ENCODE results near the gene CACNA2D4. TPM values are rescaled to one million over a fixed set of nuclear protein-coding genes. Genes with fewer than 3 reads are reported as not detected.

CACNA2D4 gene
- total and polyA plus RNA-seq, 2 experiments from 2014 or later, result 0.23 TPM; not detected in 1

- Histone ChIP-seq H4K20me1 (ENCODE audit: insufficient read depth) (no peaks in the 10 kb centered on the region), H3K4me2 (ENCODE audit: unreplicated experiment) (peak overlapping the region; percentile 74), H3K27me3 (replicated peaks; ENCODE audit: insufficient read depth) (no peaks in the 10 kb centered on the region), H3K36me3 (ENCODE audit: low read depth) (no peaks in the 10 kb centered on the region), H3K9ac (no peak overlapping the region; the same call in 1 of the 2 replicates), H2AFZ (no peak overlapping the region), H3K79me2 (ENCODE audit: insufficient read depth) (peaks cover 5% of the 10 kb centered on the region; the same call in 1 of the 2 replicates), H3K9me2 (ENCODE audit: insufficient read depth) (no peaks in the 10 kb centered on the region), H3K4me1 (ENCODE audit: insufficient read depth) (peaks cover 55% of the 10 kb centered on the region), H3K9me3 (ENCODE audit: low read depth) (no peaks in the 10 kb centered on the region), H3K27ac (peak overlapping the region; percentile 39), H3F3A (ENCODE audit: insufficient read depth) (peaks cover 43% of the 10 kb centered on the region), H3K4me3 (peak overlapping the region; percentile 42)
- TF ChIP-seq EZH2phosphoT487 (IDR thresholded peaks at IDR 0.05; ENCODE audit: insufficient read depth, low read depth) (no peak), EZH2 (IDR thresholded peaks at IDR 0.05; ENCODE audit: insufficient read depth, poor library complexity, severe bottlenecking) (no peak)
- in situ Hi-C loops (cut with MboI), result loop anchor here (25.0 kb wide), 1 partner anchor 639 kb away; no protein-coding TSS in a partner anchor
- WGBS, 2 experiments (ENCODE audit: low coverage in 1 of 2, low lambda C conversion rate in 2 of 2, missing lambda C conversion rate in 2 of 2), result 30 to 36% methylated on average over 4 of the region's 4 CpGs
- DNase-seq, result peak; percentile 96
Measured at GRCh38 chr12:1776170-1776921, 142.1 kb downstream of the CACNA2D4 start.

- no peak overlapping the region for H3K27ac ChIP-seq
Measured at GRCh38 chr12:1773937-1774655, 144.4 kb downstream of the CACNA2D4 start.

GRCh38 chr12:1769809-1770494 lies 148.5 kb downstream of the CACNA2D4 start:
- no peaks in the 10 kb centered on the region for H3K36me3 ChIP-seq (ENCODE audit: low read depth)
- H4K20me1 ChIP-seq (ENCODE audit: insufficient read depth), result no peaks in the 10 kb centered on the region
- in situ Hi-C loops (cut with MboI), result no loop called here
- peaks cover 6% of the 10 kb centered on the region; the same call in 1 of the 2 replicates for H3F3A ChIP-seq (ENCODE audit: insufficient read depth)
- H3K27me3 ChIP-seq (replicated peaks; ENCODE audit: insufficient read depth), result no peaks in the 10 kb centered on the region
- no peak overlapping the region for H3K9ac ChIP-seq
- H3K9me3 ChIP-seq (ENCODE audit: low read depth), result no peaks in the 10 kb centered on the region
- H3K9me2 ChIP-seq (ENCODE audit: insufficient read depth), result no peaks in the 10 kb centered on the region
- no peak overlapping the region for H3K4me3 ChIP-seq
- TF ChIP-seq EZH2 (IDR thresholded peaks at IDR 0.05; ENCODE audit: insufficient read depth, poor library complexity, severe bottlenecking) (no peak), EZH2phosphoT487 (IDR thresholded peaks at IDR 0.05; ENCODE audit: insufficient read depth, low read depth) (no peak)
- no peak for DNase-seq
- no peak overlapping the region for H3K27ac ChIP-seq
- H3K4me2 ChIP-seq (ENCODE audit: unreplicated experiment), result no peak overlapping the region
- H2AFZ ChIP-seq, result no peak overlapping the region
- peaks cover 10% of the 10 kb centered on the region for H3K4me1 ChIP-seq (ENCODE audit: insufficient read depth)
- 84 to 87% methylated on average over 8 of the region's 8 CpGs for WGBS, 2 experiments (ENCODE audit: low coverage in 1 of 2, low lambda C conversion rate in 2 of 2, missing lambda C conversion rate in 2 of 2)
- peaks cover 62% of the 10 kb centered on the region for H3K79me2 ChIP-seq (ENCODE audit: insufficient read depth)

More at GRCh38 chr12:1773937-1774655, 144.4 kb downstream of the CACNA2D4 start:
- 20 to 32% methylated on average over 4 of the region's 4 CpGs for WGBS, 2 experiments (ENCODE audit: low coverage in 1 of 2, low lambda C conversion rate in 2 of 2, missing lambda C conversion rate in 2 of 2)
- Histone ChIP-seq H4K20me1 (ENCODE audit: insufficient read depth) (no peaks in the 10 kb centered on the region), H3F3A (ENCODE audit: insufficient read depth) (peaks cover 36% of the 10 kb centered on the region), H3K79me2 (ENCODE audit: insufficient read depth) (peaks cover 24% of the 10 kb centered on the region), H2AFZ (no peak overlapping the region), H3K4me3 (no peak overlapping the region), H3K9me3 (ENCODE audit: low read depth) (no peaks in the 10 kb centered on the region), H3K4me1 (ENCODE audit: insufficient read depth) (peaks cover 47% of the 10 kb centered on the region), H3K9ac (no peak overlapping the region), H3K4me2 (ENCODE audit: unreplicated experiment) (peak overlapping the region; percentile 18), H3K36me3 (ENCODE audit: low read depth) (no peaks in the 10 kb centered on the region), H3K27me3 (replicated peaks; ENCODE audit: insufficient read depth) (no peaks in the 10 kb centered on the region), H3K9me2 (ENCODE audit: insufficient read depth) (no peaks in the 10 kb centered on the region)
- in situ Hi-C loops (cut with MboI), result no loop called here
- DNase-seq, result peak; percentile 67
- TF ChIP-seq EZH2phosphoT487 (IDR thresholded peaks at IDR 0.05; ENCODE audit: insufficient read depth, low read depth), result no peak
- no peak for TF ChIP-seq EZH2 (IDR thresholded peaks at IDR 0.05; ENCODE audit: insufficient read depth, poor library complexity, severe bottlenecking)

- H3K4me2 ChIP-seq (ENCODE audit: unreplicated experiment), result no peak overlapping the region
- H3K9ac ChIP-seq, result no peak overlapping the region
- no peaks in the 10 kb centered on the region; the same call in 1 of the 2 replicates for H3K4me1 ChIP-seq (ENCODE audit: insufficient read depth)
- H3K4me3 ChIP-seq, result no peak overlapping the region
- WGBS, 2 experiments (ENCODE audit: low coverage in 1 of 2, low lambda C conversion rate in 2 of 2, missing lambda C conversion rate in 2 of 2), result 77 to 90% methylated on average over 1 of the region's 1 CpG
- no peaks in the 10 kb centered on the region for H3K9me2 ChIP-seq (ENCODE audit: insufficient read depth)
- peaks cover 70% of the 10 kb centered on the region for H3K79me2 ChIP-seq (ENCODE audit: insufficient read depth)
- H3F3A ChIP-seq (ENCODE audit: insufficient read depth), result peaks cover 6% of the 10 kb centered on the region; the same call in 1 of the 2 replicates
- no peaks in the 10 kb centered on the region for H3K9me3 ChIP-seq (ENCODE audit: low read depth)
- in situ Hi-C loops (cut with MboI), result no loop called here
- no peak for DNase-seq
- no peaks in the 10 kb centered on the region for H4K20me1 ChIP-seq (ENCODE audit: insufficient read depth)
- TF ChIP-seq EZH2phosphoT487 (IDR thresholded peaks at IDR 0.05; ENCODE audit: insufficient read depth, low read depth) (no peak), EZH2 (IDR thresholded peaks at IDR 0.05; ENCODE audit: insufficient read depth, poor library complexity, severe bottlenecking) (no peak)
- H3K27ac ChIP-seq, result no peak overlapping the region
- no peaks in the 10 kb centered on the region for H3K27me3 ChIP-seq (replicated peaks; ENCODE audit: insufficient read depth)
- no peak overlapping the region for H2AFZ ChIP-seq
- H3K36me3 ChIP-seq (ENCODE audit: low read depth), result no peaks in the 10 kb centered on the region
Measured at GRCh38 chr12:1768615-1769014, 149.8 kb downstream of the CACNA2D4 start.
